Tibial nerve (tissue), 4 donors: ENCODE measurements around the gene ELOVL6. TPM values are rescaled to one million over a fixed set of nuclear protein-coding genes. Genes with fewer than 3 reads are reported as not detected.
"Not testable (repeated sequence)": the region's sequence is repeated elsewhere in the genome, so short reads cannot be mapped to it uniquely, and the experiment has no call there.

Experiments
- DNase-seq, 2 donors: peaks; one replicate each; pipeline ENCODE4 v3.0.0-alpha.2; 2019; ENCODE audit warnings: low spot score in 2 of 2
- H3K27ac ChIP-seq, 4 donors: fragments of 200-600 bp; sonication (generic) in 3 of 4; one replicate each; pipeline ENCODE4 v1.5.1; 2017 to 2019; ENCODE audit warnings: mild to moderate bottlenecking in 1 of 4
- H3K27me3 ChIP-seq, 2 donors: fragments of 200-600 bp; sonication (generic) in 1 of 2; one replicate each; pipeline versions ENCODE4 v1.5.1 to v1.6.0; 2017 to 2019
- H3K36me3 ChIP-seq, 3 donors: fragments of 200-600 bp; sonication (generic); one replicate each; pipeline ENCODE4 v1.5.1; 2018 to 2019
- H3K4me1 ChIP-seq, 4 donors: fragments of 200-600 bp; sonication (generic) in 3 of 4; one replicate each; pipeline ENCODE4 v1.5.1; 2017 to 2019
- H3K4me3 ChIP-seq, 4 donors: fragments of 200-600 bp; sonication (generic) in 3 of 4; one replicate each; pipeline ENCODE4 v1.5.1; 2017 to 2019; ENCODE audit warnings: mild to moderate bottlenecking in 1 of 4, moderate library complexity in 1 of 4
- H3K9me3 ChIP-seq, 4 donors: fragments of 200-600 bp; sonication (generic) in 3 of 4; one replicate each; pipeline ENCODE4 v1.5.1; 2017 to 2019
- EP300 ChIP-seq, 2 donors: sonication (generic); formaldehyde crosslinking; IDR thresholded peaks; one replicate each; pipeline ENCODE4 v1.6.1; 2017; ENCODE audit warnings: antibody characterized with exemption in 2 of 2, mild to moderate bottlenecking in 1 of 2
- POLR2A ChIP-seq, 2 donors: fragments of 450-650 bp; IDR thresholded peaks; one replicate each; pipeline ENCODE4 v1.6.1; 2017; ENCODE audit warnings: antibody characterized with exemption in 2 of 2, mild to moderate bottlenecking in 2 of 2, moderate library complexity in 2 of 2
- WGBS, 2 donors: methylation state at CpG; one replicate each; pipeline ENCODE4 v1.1.5; 2018; 5-methylcytosine and 5-hydroxymethylcytosine counted together
- total RNA-seq, 4 donors: library from RNA; depleted of rRNA; stranded (reverse); fragments of >200 nt; gene quantifications; one replicate each; pipeline ENCODE4 v1.1.0, GENCODE V29; 2016
- TF ChIP-seq, protein P1 (sequence below), 5 experiments: fragments of 200-600 bp in 3 of 5; fragments of 450-650 bp in 2 of 5; sonication (generic) in 3 of 5; IDR thresholded peaks; one replicate each; pipeline ENCODE4 v1.5.1; 2016 to 2019; ENCODE audit warnings: antibody characterized with exemption in 5 of 5, mild to moderate bottlenecking in 3 of 5, moderate library complexity in 2 of 5

ELOVL6 gene
- total RNA-seq, 4 donors from 2014 or later, result 3.1 to 8.4 (median 5.4) TPM

- Histone ChIP-seq H3K27me3 (no peaks in the 10 kb centered on the region), H3K4me1 (peaks cover 0 to 20% (median 0%) of the 10 kb centered on the region in 4 donors), H3K36me3 (no peaks in the 10 kb centered on the region), H3K27ac (no peak overlapping the region), H3K9me3 (no peaks in the 10 kb centered on the region), H3K4me3 (no peak overlapping the region)
- TF ChIP-seq, protein P1, sequence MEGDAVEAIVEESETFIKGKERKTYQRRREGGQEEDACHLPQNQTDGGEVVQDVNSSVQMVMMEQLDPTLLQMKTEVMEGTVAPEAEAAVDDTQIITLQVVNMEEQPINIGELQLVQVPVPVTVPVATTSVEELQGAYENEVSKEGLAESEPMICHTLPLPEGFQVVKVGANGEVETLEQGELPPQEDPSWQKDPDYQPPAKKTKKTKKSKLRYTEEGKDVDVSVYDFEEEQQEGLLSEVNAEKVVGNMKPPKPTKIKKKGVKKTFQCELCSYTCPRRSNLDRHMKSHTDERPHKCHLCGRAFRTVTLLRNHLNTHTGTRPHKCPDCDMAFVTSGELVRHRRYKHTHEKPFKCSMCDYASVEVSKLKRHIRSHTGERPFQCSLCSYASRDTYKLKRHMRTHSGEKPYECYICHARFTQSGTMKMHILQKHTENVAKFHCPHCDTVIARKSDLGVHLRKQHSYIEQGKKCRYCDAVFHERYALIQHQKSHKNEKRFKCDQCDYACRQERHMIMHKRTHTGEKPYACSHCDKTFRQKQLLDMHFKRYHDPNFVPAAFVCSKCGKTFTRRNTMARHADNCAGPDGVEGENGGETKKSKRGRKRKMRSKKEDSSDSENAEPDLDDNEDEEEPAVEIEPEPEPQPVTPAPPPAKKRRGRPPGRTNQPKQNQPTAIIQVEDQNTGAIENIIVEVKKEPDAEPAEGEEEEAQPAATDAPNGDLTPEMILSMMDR (IDR thresholded peaks at IDR 0.05), result no peak
- no peak for TF ChIP-seq EP300 (IDR thresholded peaks at IDR 0.05)
- TF ChIP-seq POLR2A (IDR thresholded peaks at IDR 0.05), result no peak
- WGBS, 2 donors, result 47% methylated on average over 6 of the region's 6 CpGs
- DNase-seq, result no peak
Measured at GRCh38 chr4:110091434-110092140, 106.8 kb downstream of the ELOVL6 start.

- no peak for DNase-seq
- H3K36me3 ChIP-seq, result no peaks in the 10 kb centered on the region
- H3K4me1 ChIP-seq, result peaks cover 0 to 23% (median 0%) of the 10 kb centered on the region in 4 donors
- H3K27me3 ChIP-seq, result no peaks in the 10 kb centered on the region
- H3K4me3 ChIP-seq, result no peak overlapping the region
- no peaks in the 10 kb centered on the region for H3K9me3 ChIP-seq
- TF ChIP-seq EP300 (IDR thresholded peaks at IDR 0.05) (no peak), POLR2A (IDR thresholded peaks at IDR 0.05) (no peak)
- TF ChIP-seq, protein P1 (IDR thresholded peaks at IDR 0.05), result no peak
- no peak overlapping the region for H3K27ac ChIP-seq
- WGBS, 2 donors, result 66 to 71% methylated on average over 4 of the region's 4 CpGs
Measured at GRCh38 chr4:110088670-110089069, 109.7 kb downstream of the ELOVL6 start.

DNA sequence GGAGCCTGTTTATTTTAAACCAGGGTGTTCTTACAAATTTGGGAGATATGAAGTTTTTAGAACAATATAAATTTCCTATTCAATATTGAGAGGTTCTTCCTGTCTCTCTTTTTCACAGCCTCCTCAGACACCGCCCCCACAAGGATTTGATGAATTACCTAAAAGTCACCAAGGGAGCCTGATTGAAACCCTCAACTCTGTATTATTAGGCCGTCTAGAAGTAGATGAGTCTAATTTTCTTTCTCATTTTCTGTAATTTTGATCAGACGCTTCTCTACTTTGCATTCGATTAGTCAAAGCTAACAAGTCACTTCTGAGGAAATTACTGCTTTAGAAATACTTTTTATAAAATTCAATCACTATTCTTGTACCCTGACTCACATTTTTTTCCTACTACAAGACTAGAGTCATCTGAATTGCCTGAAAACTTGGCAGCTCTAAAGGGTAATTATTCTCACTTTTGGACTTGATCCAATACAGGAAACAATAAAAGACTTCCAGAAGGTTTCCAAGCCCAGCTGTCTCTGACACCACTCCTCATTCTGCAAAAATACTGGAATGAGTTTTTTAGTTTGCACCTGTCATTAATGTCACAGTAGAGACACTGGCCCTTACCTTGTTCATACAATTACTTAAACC, 111.2 kb downstream of the ELOVL6 start:
- Histone ChIP-seq H3K36me3 (no peaks in the 10 kb centered on the region), H3K27me3 (no peaks in the 10 kb centered on the region), H3K4me1 (peaks cover 0 to 23% (median 0%) of the 10 kb centered on the region in 4 donors), H3K27ac (no peak overlapping the region), H3K9me3 (no peaks in the 10 kb centered on the region), H3K4me3 (no peak overlapping the region)
- no peak for DNase-seq
- 26 to 32% methylated on average over 4 of the region's 4 CpGs for WGBS, 2 donors
- TF ChIP-seq POLR2A (IDR thresholded peaks at IDR 0.05) (no peak), EP300 (IDR thresholded peaks at IDR 0.05) (no peak)
- TF ChIP-seq, protein P1 (IDR thresholded peaks at IDR 0.05), result no peak

DNA sequence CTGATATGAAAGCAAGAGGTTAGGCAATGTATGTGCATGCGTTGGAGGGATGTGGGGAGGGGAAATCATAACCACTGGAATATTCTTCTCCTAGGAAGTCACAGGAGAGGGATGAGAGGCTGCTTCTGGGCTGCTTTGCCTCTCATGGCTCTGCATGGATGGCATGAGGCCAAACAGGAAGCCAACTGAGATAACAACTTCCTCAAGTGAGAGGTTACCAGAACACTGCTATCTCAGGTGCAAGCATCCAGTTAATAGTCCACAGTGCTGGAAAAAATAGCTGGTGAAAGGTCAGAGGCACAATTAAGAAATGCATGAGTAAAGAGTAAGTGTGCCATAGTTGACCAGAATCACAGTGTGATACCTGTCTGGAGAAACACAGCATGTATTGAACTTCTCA, 113.3 kb downstream of the ELOVL6 start:
- H3K9me3 ChIP-seq, result no peaks in the 10 kb centered on the region
- TF ChIP-seq, protein P1 (IDR thresholded peaks at IDR 0.05), result no peak
- TF ChIP-seq EP300 (IDR thresholded peaks at IDR 0.05) (no peak), POLR2A (IDR thresholded peaks at IDR 0.05) (no peak)
- peak in 1 of 2 donors; percentile 6 for DNase-seq
- no peak overlapping the region for H3K4me3 ChIP-seq
- H3K36me3 ChIP-seq, result no peaks in the 10 kb centered on the region
- WGBS, 2 donors, result 53 to 58% methylated on average over 1 of the region's 1 CpG
- H3K27ac ChIP-seq, result no peak overlapping the region
- no peaks in the 10 kb centered on the region for H3K27me3 ChIP-seq
- peaks cover 0 to 23% (median 0%) of the 10 kb centered on the region in 4 donors for H3K4me1 ChIP-seq

DNA sequence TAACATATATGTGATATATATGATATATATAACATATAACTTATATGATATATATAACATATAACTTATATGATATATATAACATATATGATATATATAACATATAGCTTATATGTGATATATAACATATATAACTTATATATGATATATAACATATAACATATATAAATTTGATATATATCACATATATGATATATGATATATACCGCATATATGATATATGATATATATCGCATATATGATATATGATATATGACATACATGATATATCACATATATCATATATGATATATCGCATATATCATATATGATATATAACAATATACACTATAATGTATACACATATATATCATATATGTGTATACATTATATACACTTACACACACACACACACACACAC, 114.3 kb downstream of the ELOVL6 start:
- no peak overlapping the region for H3K4me3 ChIP-seq
- WGBS, 2 donors, result 55 to 85% methylated on average over 3 of the region's 3 CpGs
- no peak for TF ChIP-seq EP300 (IDR thresholded peaks at IDR 0.05)
- TF ChIP-seq, protein P1 (IDR thresholded peaks at IDR 0.05), result no peak
- no peaks in the 10 kb centered on the region for H3K9me3 ChIP-seq
- DNase-seq, result no peak
- H3K27me3 ChIP-seq, result no peaks in the 10 kb centered on the region
- H3K27ac ChIP-seq, result no peak overlapping the region
- no peaks in the 10 kb centered on the region for H3K36me3 ChIP-seq
- peaks cover 0 to 23% (median 0%) of the 10 kb centered on the region in 4 donors for H3K4me1 ChIP-seq

GRCh38 chr4:110078148-110078547, 120.3 kb downstream of the ELOVL6 start:
- H3K4me1 ChIP-seq, H3K9me3 ChIP-seq, H3K4me3 ChIP-seq, H3K27me3 ChIP-seq, H3K27ac ChIP-seq, H3K36me3 ChIP-seq, DNase-seq: not testable (repeated sequence)
- 79 to 94% methylated on average over 2 of the region's 2 CpGs for WGBS, 2 donors

GRCh38 chr4:110076828-110077227, 121.6 kb downstream of the ELOVL6 start:
- H3K4me3 ChIP-seq, H3K36me3 ChIP-seq, H3K27ac ChIP-seq, H3K27me3 ChIP-seq, DNase-seq, H3K4me1 ChIP-seq, H3K9me3 ChIP-seq: not testable (repeated sequence)
- 83 to 95% methylated on average over 9 to 11 of the region's 11 CpGs for WGBS, 2 donors
